ENCODE measurements around the gene SH3GL1. TPM values are rescaled to one million over a fixed set of nuclear protein-coding genes. Genes with fewer than 3 reads are reported as not detected.
A peak's percentile ranks its signal among the peaks of the same experiment; 100 is the strongest.

The SH3GL1 gene
- total RNA-seq, 1 donor from 2014 or later = 49.2 TPM

DNA sequence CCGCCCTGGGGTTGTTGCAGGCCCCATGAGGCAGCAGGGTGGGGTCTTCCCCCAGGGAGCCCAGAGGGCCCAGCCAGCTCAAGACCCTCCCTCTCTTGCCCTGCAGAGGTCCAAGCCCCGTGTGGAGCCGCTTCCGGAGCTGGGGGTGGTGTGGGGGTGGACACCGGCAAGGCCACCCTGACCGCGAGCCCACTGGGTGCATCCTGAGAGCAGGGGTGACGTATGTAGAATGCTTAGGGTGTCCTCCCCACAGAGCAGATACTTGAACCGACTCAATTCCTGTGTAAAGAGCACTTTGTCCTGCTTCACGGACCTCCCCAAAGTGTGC, 42.4 kb upstream of the SH3GL1 start:
- Mint-ChIP-seq H3K9me3 (no peaks in the 10 kb centered on the region), H3K27ac (no peak overlapping the region)

DNA sequence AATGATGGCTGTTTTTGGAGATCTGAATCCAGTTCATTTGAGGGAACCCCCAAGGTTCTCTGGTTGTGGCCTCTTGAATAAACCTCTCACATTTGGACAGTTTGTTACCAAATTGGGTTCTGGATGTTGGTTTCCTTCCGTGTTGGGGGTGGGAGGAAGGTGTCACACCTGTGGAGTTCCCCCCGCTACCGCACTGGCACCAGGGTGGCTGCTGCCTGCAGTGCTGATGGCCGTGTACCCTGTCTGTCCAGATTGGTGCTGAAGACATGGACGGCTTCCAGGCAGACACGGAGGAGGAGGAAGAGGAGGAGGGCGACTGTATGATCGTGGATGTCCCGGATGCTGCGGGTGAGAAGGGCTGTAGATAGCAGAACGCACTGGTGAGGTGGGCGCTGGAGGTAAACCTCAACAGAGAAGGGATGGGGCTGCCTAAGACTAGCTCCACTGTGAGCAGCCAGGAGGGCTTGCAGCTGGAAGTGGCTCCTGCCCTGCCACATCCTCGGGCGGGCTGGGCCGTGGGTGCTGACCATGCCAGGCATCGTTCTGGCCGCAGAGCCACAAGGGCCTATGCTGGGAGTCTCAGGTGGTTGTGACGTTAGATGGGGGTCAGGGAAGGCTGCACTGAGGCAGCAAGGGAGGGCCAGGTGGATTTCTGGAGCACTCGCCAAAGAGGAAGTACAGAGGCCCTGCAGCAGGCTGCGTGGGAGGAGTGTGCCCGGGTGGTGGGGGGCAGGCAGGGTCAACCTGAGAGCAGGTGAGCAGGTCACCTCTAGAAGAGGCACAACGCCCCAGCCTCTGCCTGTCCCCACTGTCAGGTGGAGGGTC, 41.9 kb upstream of the SH3GL1 start:
- DNase-seq (ENCODE audit: low spot score) = no peak
- no peaks in the 10 kb centered on the region for H3K9me3 Mint-ChIP-seq
- peak overlapping the region; percentile 11 for H3K27ac Mint-ChIP-seq
- intact Hi-C loops (cut with micrococcal nuclease) = no loop called here
- H3K4me3 Mint-ChIP-seq (ENCODE audit: low read depth) = no peak overlapping the region
- no peaks in the 10 kb centered on the region for H3K4me1 Mint-ChIP-seq (ENCODE audit: low read depth)
- H3K27me3 Mint-ChIP-seq (ENCODE audit: low read depth) = no peaks in the 10 kb centered on the region
- H3K36me3 Mint-ChIP-seq (ENCODE audit: low read depth) = peaks cover 38% of the 10 kb centered on the region

More for the DNA sequence above, 42.4 kb upstream of the SH3GL1 start:
- Mint-ChIP-seq H3K4me1 (ENCODE audit: low read depth) (no peaks in the 10 kb centered on the region), H3K4me3 (ENCODE audit: low read depth) (no peak overlapping the region), H3K27me3 (ENCODE audit: low read depth) (no peaks in the 10 kb centered on the region), H3K36me3 (ENCODE audit: low read depth) (peaks cover 38% of the 10 kb centered on the region)
- no peak for DNase-seq (ENCODE audit: low spot score)
- intact Hi-C loops (cut with micrococcal nuclease) = no loop called here

DNA sequence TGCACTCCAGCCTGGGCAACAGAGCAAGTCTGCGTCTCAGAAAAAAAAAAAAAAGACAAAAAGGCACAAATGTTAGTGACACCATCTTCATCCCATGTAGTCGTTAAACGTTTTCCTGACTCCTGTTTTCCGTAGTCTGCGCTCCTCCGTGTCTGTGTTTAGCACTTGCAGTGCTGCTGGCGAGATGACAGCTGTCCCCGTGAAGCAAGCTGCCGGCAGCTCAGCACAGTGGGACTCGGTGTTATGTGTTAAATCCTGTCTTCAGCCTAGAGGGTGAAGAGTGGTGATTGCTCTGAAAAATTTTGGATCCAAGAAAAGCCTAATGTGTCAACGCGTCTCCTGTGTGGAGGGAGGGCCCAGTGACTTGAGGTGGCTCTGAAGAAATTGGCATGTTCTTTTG, 38.9 kb upstream of the SH3GL1 start:
- H3K9me3 Mint-ChIP-seq = no peaks in the 10 kb centered on the region
- H3K36me3 Mint-ChIP-seq (ENCODE audit: low read depth) = peaks cover 41% of the 10 kb centered on the region
- no peak overlapping the region for H3K27ac Mint-ChIP-seq
- no peak overlapping the region for H3K4me3 Mint-ChIP-seq (ENCODE audit: low read depth)
- no peak for DNase-seq (ENCODE audit: low spot score)
- intact Hi-C loops (cut with micrococcal nuclease) = no loop called here
- no peaks in the 10 kb centered on the region for H3K27me3 Mint-ChIP-seq (ENCODE audit: low read depth)
- H3K4me1 Mint-ChIP-seq (ENCODE audit: low read depth) = no peaks in the 10 kb centered on the region

DNA sequence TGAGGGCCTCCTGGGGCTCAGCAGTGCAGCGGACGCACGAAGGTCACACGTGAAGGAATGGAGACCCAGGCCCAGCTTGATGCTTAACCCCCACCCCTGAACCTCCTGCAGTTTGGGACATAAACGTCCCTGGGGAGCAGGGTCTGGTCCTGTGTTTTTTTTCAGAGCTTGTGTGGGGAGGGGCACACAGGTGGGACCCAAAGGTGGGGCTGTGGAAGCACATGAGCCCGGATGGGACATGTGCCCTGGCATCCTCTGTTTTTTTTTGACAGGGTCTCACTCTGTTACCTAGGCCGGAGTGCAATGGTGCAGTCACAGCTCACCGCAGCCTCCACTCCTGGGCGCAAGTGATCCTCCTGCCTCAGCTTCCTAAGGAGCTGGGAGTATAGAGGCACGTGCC, 36.8 kb upstream of the SH3GL1 start:
- H3K27ac Mint-ChIP-seq = no peak overlapping the region
- H3K4me1 Mint-ChIP-seq (ENCODE audit: low read depth) = no peaks in the 10 kb centered on the region
- intact Hi-C loops (cut with micrococcal nuclease) = no loop called here
- no peaks in the 10 kb centered on the region for H3K9me3 Mint-ChIP-seq
- no peaks in the 10 kb centered on the region for H3K27me3 Mint-ChIP-seq (ENCODE audit: low read depth)
- no peak overlapping the region for H3K4me3 Mint-ChIP-seq (ENCODE audit: low read depth)
- no peak for DNase-seq (ENCODE audit: low spot score)
- peaks cover 53% of the 10 kb centered on the region for H3K36me3 Mint-ChIP-seq (ENCODE audit: low read depth)

DNA sequence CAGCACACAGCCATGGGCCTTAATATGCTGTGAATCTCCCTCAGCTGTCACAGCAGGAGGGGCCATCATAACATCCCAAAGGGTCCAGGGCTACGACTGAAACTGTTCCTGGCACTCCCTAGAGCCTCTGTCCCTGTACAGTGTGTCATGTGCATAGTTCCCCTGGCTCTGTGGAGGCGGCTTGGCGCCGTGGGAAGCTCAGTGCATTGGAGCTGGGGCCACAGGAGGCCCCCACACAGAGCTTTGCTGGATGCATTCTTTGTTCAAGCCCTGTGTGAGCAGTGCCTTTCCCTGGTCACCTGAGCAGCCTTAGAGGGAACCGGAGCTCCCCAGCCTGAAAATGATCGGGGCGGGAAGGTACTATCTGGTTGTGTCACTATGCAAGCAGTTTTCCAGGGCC, 35.9 kb upstream of the SH3GL1 start:
- intact Hi-C loops (cut with micrococcal nuclease) = no loop called here
- no peak for DNase-seq (ENCODE audit: low spot score)
- Mint-ChIP-seq H3K9me3 (no peaks in the 10 kb centered on the region), H3K27me3 (ENCODE audit: low read depth) (no peaks in the 10 kb centered on the region), H3K27ac (no peak overlapping the region), H3K36me3 (ENCODE audit: low read depth) (peaks cover 59% of the 10 kb centered on the region), H3K4me1 (ENCODE audit: low read depth) (no peaks in the 10 kb centered on the region), H3K4me3 (ENCODE audit: low read depth) (no peak overlapping the region)

DNA sequence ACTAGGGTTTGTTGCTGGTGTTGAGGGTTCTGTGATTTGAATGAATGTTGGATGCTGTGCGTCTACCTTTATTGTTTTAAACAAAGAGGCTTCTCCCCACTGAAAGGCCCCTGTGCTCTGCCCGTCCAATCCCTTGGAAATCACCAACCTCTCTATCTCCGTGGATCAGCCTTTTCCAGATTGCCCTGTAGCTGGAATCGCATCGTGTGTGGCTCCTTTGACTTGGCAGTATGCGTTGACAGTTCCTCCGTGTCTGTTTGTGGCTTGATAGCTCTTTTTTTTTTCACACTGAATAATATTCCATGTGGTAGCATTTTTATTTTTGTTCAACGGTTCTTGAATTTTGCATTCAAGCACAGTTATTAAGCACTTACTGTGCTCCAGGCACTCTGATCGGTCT, 34.0 kb upstream of the SH3GL1 start:
- Mint-ChIP-seq H3K27me3 (ENCODE audit: low read depth) (no peaks in the 10 kb centered on the region), H3K36me3 (ENCODE audit: low read depth) (peaks cover 63% of the 10 kb centered on the region), H3K4me1 (ENCODE audit: low read depth) (no peaks in the 10 kb centered on the region), H3K4me3 (ENCODE audit: low read depth) (no peak overlapping the region), H3K9me3 (no peaks in the 10 kb centered on the region), H3K27ac (no peak overlapping the region)
- intact Hi-C loops (cut with micrococcal nuclease) = no loop called here
- no peak for DNase-seq (ENCODE audit: low spot score)

DNA sequence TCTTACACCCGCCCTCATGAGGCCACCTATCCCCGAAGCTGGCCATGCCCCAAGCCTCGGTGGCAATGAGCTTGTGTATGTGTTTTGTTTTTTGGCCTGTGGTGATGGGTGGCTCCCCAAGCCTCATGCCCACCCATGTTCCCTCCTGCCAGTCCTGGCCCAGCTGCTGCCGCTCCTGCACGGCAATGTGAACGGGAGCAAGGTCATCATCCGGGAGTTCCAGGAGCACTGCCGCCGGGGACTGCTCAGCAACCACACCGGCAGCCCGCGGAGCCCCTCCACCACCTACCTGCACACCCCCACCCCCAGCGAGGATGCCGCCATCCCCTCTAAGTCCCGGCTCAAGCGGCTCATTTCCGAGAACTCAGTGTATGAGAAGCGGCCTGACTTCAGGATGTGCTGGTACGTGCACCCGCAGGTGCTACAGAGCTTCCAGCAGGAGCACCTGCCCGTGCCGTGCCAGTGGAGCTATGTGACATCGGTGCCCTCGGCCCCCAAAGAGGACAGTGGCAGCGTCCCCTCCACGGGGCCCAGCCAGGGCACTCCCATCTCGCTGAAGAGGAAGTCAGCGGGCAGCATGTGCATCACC, 32.7 kb upstream of the SH3GL1 start:
- intact Hi-C loops (cut with micrococcal nuclease) = no loop called here
- Mint-ChIP-seq H3K9me3 (no peaks in the 10 kb centered on the region), H3K4me1 (ENCODE audit: low read depth) (no peaks in the 10 kb centered on the region), H3K36me3 (ENCODE audit: low read depth) (peaks cover 70% of the 10 kb centered on the region), H3K27ac (no peak overlapping the region), H3K4me3 (ENCODE audit: low read depth) (no peak overlapping the region), H3K27me3 (ENCODE audit: low read depth) (no peaks in the 10 kb centered on the region)
- DNase-seq (ENCODE audit: low spot score) = no peak

DNA sequence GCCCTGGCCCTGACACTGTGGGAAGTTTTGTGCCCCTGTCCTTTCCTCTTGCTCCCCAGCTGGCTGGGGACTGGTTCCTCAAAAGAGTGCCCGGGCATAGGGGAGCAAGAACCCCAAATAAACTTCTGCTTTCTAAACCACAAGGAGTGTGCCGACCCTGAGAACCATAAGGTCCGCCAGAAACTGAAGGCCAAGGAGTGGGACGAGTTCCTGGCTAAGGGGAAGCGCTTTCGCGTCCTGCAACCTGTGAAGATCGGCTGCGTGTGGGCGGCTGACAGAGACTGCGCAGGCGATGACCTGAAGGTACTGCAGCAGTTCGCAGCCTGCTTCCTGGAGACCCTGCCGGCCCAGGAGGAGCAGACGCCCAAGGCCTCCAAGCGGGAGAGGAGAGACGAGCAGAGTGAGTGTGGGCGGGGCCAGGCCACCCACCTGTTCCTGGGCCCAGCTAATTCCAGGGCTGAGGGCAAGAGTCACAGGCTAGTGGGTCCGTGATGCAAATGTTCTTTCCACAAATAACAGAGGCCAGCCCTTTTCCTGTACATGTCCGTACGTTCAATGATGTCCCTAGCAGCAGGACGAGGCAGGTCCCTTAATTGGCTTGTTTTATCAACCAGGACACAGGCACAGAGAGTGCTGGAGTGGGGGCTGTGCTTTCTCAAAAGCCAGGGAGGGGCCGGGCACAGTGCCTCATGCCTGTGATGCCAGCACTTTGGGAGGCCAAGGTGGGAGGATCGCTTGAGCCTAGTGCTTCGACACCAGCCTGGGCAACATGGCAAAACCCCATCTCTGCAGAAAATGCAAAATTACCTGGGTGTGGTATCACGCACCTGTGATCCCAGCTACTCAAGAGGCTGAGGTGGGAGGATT, 31.7 kb upstream of the SH3GL1 start:
- Mint-ChIP-seq H3K36me3 (ENCODE audit: low read depth) (peaks cover 68% of the 10 kb centered on the region), H3K4me1 (ENCODE audit: low read depth) (no peaks in the 10 kb centered on the region), H3K27ac (no peak overlapping the region), H3K4me3 (ENCODE audit: low read depth) (no peak overlapping the region), H3K9me3 (no peaks in the 10 kb centered on the region), H3K27me3 (ENCODE audit: low read depth) (no peaks in the 10 kb centered on the region)
- intact Hi-C loops (cut with micrococcal nuclease) = no loop called here
- no peak for DNase-seq (ENCODE audit: low spot score)

DNA sequence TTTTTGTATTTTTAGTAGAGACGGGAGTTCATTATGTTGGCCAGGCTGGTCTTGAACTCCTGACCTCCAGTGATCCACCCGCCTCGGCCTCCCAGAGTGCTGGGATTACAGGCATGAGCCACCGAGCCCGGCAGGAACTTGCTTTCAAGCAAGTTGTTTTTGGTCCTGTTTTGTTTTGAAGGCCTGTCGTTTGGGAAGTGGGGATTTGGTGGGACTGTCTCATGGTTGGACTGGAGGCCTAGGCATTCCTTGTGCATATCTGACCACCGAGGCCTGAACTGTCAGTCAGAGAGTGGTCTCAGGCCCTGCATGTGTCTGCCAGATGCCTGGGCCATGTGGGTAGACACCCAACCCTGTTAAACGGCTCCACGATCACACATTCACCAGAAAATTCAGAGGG, 30.9 kb upstream of the SH3GL1 start:
- H3K4me3 Mint-ChIP-seq (ENCODE audit: low read depth) = no peak overlapping the region
- H3K36me3 Mint-ChIP-seq (ENCODE audit: low read depth) = peaks cover 68% of the 10 kb centered on the region
- intact Hi-C loops (cut with micrococcal nuclease) = no loop called here
- H3K9me3 Mint-ChIP-seq = no peaks in the 10 kb centered on the region
- no peak overlapping the region for H3K27ac Mint-ChIP-seq
- DNase-seq (ENCODE audit: low spot score) = no peak
- no peaks in the 10 kb centered on the region for H3K4me1 Mint-ChIP-seq (ENCODE audit: low read depth)
- H3K27me3 Mint-ChIP-seq (ENCODE audit: low read depth) = no peaks in the 10 kb centered on the region

DNA sequence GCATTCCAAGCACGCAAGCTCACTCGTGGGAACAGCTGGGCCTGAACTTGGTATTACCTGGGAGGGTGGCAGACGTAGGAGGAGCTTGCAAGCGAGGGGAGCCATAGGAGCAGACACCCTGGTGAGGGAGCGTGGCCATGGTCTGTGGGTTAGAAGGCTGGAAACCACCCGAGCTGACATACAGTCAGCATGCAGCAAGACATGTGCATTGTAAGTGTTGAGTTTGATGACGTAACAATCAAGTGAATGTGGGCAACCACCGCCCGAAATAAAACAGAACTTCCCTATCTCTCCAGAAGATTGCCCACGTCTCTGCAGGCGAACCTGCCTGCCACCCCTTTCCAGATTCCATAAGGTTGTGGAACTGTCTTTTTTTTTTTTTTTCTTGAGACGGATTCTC, 30.4 kb upstream of the SH3GL1 start:
- H3K27me3 Mint-ChIP-seq (ENCODE audit: low read depth) = no peaks in the 10 kb centered on the region
- no peak for DNase-seq (ENCODE audit: low spot score)
- H3K4me1 Mint-ChIP-seq (ENCODE audit: low read depth) = no peaks in the 10 kb centered on the region
- intact Hi-C loops (cut with micrococcal nuclease) = no loop called here
- no peaks in the 10 kb centered on the region for H3K9me3 Mint-ChIP-seq
- peaks cover 71% of the 10 kb centered on the region for H3K36me3 Mint-ChIP-seq (ENCODE audit: low read depth)
- H3K27ac Mint-ChIP-seq = no peak overlapping the region
- no peak overlapping the region for H3K4me3 Mint-ChIP-seq (ENCODE audit: low read depth)

DNA sequence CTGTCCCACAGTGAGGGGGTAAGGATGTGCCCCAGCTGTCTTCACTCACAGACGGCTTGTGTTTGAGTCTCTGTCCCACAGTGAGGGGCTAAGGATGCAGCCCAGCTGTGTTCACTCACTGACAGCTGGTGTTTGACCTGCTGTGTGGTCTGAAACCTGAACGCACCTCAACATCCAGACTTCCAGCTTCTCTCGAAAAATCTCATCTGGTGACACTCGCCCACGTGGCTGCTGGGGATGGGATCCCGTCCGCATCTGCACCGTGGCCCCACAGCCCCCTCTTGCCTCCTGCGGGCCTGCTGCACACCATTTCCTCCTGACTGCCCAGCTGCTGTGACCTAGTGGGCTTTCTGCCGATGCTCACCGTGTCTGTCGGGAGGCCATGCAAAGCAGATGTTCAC, 29.4 kb upstream of the SH3GL1 start:
- Mint-ChIP-seq H3K9me3 (no peaks in the 10 kb centered on the region), H3K27ac (no peak overlapping the region), H3K4me1 (ENCODE audit: low read depth) (no peaks in the 10 kb centered on the region), H3K27me3 (ENCODE audit: low read depth) (no peaks in the 10 kb centered on the region), H3K4me3 (ENCODE audit: low read depth) (no peak overlapping the region), H3K36me3 (ENCODE audit: low read depth) (peaks cover 67% of the 10 kb centered on the region)
- DNase-seq (ENCODE audit: low spot score) = no peak
- intact Hi-C loops (cut with micrococcal nuclease) = no loop called here

DNA sequence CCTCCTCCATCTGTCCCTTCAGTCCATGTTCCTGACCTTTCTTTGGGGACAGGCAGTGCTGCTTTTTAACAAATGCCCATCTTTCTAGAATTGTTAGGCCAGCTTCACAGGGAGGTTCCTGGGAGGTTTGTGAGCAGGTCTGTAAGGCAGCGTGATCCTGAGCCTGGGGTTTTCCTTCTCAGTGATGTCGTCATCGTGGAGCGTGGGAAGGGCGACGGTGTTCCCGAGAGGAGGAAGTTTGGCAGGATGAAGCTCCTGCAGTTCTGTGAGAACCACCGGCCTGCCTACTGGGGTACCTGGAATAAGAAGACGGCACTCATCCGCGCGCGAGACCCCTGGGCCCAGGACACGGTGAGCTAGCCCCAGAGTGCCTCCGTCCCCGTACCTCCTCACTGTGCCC, 28.9 kb upstream of the SH3GL1 start:
- no peaks in the 10 kb centered on the region for H3K27me3 Mint-ChIP-seq (ENCODE audit: low read depth)
- no peaks in the 10 kb centered on the region for H3K4me1 Mint-ChIP-seq (ENCODE audit: low read depth)
- H3K4me3 Mint-ChIP-seq (ENCODE audit: low read depth) = no peak overlapping the region
- intact Hi-C loops (cut with micrococcal nuclease) = no loop called here
- H3K27ac Mint-ChIP-seq = no peak overlapping the region
- H3K9me3 Mint-ChIP-seq = no peaks in the 10 kb centered on the region
- DNase-seq (ENCODE audit: low spot score) = no peak
- H3K36me3 Mint-ChIP-seq (ENCODE audit: low read depth) = peaks cover 65% of the 10 kb centered on the region
